Stimulated activated CD4-positive, alpha-beta T cell treated with anti-CD3 and anti-CD28 coated beads, Interleukin-2, amount 100 ng/mL, for 48 hours (primary cell): Measurements from ENCODE around the gene SMARCD2.
"Not testable (repeated sequence)": the region's sequence is repeated elsewhere in the genome, so short reads cannot be mapped to it uniquely, and the experiment has no call there.

Experiments
- DNase-seq, 2 donors: peaks; one replicate each; pipeline ENCODE4 v3.0.0-alpha.2; 2020

SMARCD2 gene

GRCh38 chr17:63848834-63849689, 6.6 kb upstream of the SMARCD2 start:
- DNase-seq = peak; percentile 97 to 98

- no peak for DNase-seq
Observed at GRCh38 chr17:63847525-63848249, 5.2 kb upstream of the SMARCD2 start.

GRCh38 chr17:63845509-63845908, 3.0 kb upstream of the SMARCD2 start:
- DNase-seq = no peak

DNA sequence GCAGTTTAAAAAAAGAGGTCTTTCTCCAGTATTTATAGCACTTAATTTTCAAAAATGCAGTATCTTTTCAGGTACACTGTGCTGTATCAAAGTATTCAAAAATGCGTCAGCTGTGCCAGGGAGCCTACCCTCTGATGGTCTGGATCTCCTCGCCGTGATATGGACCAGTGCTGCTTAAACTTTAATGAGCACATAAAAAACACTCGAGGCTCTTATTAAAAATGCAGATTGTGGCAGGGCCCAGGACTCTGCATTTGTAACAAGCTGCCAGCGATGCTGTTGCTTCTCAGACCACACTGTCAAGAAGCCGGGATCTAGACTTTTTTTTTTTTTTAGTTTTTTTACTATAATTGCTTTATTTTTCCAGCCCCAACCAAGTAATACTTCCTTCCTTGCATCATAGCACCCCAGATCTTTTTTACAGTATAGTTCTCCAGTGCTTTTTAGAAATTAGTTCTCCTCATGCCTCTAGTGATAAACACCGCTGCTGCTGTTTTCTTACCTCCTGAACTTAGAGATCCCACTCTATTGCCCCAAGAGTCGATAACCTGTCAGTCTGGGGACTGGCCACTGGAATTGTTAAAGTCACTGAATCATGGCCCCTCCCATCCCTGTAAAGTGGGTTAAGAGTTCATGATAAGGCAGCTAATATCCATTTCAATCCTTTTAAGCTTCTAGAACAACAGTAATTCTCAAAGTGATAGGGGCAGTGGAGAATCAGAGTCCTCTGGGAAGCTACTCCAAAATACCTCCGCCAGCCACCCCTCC, 1.6 kb upstream of the SMARCD2 start:
- no peak for DNase-seq

DNA sequence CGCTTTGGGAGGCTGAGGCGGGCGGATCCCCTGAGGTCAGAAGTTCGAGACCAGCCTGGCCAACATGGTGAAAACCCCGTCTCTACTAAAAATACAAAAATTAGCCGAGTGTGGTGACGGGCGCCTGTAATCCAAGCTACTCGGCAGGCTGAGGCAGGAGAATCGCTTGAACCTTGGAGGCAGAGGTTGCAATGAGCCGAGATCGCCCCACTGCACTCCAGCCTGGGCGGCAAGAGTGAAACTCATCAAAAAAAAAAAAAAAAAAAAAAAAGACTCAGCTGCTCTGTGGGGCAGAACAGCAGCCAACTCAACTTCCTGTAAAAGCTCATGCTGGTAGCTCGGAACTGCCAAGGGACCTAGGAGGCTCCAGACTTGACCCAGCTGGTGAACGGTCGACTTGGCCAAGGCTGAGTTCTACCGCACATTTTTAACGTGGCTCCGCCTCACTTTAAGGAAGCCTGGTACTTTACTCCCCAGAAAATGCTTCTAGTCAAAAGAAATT, 953 bp upstream of the SMARCD2 start:
- not testable (repeated sequence) for DNase-seq

DNA sequence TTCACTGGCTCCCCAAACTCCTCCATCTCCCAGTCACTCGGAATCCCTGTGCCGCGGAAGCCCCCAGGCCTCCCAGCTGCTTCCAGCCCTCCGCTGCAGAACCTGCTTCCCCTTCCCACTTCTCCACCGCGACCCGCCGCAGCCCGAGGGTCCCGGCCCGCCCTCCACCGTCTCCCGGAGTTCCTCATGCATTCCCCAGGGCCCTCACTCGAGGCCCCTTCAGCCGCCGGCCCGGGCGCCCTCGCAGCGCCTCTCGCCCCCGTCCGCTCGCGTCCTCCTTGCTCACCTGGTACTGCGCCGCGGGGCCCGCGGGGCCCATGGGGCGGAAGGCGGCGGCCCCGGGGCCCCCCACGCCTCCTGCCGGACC, 329 bp downstream of the SMARCD2 start:
- DNase-seq = no peak

- no peak for DNase-seq
Observed at GRCh38 chr17:63841350-63842172, 924 bp downstream of the SMARCD2 start.

DNA sequence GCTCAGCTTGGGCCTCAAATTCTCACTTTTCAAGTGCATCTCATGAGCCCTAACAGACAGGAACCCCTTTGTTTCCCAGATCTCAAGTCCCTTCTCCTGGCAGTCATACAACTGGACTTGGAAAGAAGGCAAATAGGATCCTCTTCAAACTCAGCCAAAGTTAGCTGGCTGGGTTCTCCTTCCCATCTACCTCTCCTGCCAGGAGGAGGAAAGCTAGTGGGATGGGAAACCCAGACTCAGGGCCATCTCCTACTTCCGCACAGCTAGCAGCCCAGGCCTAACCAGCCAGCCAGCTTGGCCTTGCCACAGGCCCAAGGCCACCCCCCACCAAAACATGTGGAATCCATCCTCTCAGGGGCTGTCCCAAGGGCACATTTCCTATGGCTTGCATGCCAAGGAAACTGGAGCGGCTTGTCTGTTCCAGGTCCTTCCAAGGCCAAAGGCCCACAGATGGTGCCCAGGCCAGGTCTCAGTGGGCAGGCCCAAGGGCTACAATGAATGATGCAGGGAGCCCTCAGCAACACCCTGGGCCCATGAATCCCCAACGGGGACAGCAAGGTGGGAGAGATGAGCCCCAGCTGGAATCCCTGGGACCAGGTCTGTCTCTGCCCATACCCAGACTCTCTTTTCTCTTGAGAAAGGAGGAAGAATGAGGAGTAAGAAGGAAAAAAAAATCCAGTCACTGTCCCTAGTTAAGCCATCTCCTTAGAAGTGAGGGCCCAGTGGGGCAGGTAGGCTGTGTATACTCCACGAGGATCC, 1.7 kb downstream of the SMARCD2 start:
- DNase-seq = no peak

GRCh38 chr17:63838631-63839171, 3.8 kb downstream of the SMARCD2 start:
- DNase-seq = no peak

DNA sequence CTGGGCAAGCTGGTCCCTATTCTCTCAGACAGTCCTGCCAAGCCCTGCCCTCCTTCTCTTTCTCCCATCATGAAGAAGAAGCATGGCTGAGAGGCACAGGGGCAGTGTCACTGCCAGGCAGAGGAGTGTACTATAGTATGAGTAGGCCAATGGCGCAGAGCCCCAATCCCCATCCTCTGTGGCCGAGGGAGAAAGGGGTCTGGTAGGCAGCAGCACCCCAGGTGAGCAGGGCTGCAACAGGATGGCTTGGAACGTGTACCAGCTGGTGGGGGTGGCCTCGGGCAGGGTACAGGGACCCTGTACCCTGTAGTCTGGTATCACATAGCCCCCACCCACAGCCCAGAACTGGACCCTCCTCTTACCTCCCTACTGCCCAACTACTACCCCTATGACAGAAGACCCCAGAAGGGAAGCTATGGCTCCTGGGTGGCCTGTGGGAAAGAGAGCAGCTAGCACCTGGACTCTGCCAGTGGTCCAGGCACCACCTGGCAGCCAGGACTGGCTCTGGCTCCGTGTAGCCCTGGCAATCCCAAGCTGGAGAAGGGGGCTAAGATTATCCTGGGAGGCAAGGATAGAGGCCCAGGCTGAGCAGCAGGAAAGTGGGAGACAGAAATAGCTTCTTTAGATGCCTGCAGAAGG, 4.4 kb downstream of the SMARCD2 start:
- no peak for DNase-seq

DNA sequence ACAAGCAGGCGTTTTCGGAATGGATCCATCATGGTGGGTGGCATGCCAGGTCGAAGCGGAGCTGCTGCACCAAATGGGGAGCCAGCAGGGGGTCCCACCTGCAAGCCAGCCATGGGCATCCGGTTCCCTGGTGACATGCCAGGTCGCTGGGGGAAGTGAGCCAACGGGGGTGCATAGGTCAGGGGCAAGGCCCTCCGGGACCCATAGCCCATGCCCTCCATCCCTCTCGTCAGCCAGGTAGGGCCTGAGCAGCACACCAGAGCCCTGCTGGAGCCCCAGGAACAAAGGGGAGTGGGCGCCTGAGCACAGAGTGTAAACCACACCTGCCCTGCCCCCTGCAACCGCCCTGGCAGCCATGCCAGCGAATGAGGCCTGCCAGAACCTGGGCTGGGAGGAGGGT, 5.0 kb downstream of the SMARCD2 start:
- DNase-seq = no peak

DNA sequence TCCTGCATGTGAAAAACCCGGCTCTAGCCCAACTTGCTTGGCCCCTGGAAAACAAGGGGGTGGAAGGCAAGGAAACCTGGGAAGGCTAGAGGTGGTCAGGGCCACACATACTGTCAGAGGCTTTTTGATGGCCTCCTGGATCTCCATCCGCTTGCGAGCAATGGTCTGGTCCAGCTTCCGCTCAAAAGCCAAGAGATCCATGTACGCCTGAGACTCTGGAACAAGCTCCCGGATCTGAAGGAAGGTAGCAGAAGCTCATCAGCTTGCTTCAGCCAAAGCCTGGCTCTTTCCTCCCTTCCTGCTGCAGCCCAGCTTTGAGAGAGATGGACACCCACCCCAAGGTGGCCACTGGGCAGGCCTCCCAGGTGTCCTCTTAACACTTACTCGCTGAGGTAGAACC, 5.7 kb downstream of the SMARCD2 start:
- no peak for DNase-seq

DNA sequence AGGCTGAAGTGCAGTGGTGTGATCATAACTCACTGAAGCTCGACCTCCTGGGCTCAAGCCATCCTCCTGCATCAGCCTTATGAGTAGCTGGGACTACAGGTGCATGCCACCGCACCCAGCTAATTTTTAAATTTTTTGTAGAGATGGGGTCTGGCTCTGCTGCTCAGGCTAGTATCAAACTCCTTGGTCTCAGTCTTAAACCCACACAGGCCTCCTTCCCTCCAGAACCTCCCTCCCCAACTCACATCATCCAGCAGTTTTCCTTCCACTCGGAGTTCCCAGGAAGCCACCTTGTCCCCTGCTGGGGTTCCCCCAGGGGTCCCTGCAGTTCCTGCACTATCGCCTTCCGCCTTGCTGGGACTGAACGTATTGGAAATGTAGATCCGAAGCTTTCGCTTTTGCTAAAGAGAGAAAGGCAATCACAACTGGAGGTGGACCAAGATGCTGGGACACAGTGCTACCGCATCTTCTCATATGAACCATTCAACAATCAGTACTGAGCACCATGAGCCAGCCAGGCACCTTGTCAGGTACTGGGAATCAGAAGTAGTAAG, 7.2 kb downstream of the SMARCD2 start:
- no peak for DNase-seq

DNA sequence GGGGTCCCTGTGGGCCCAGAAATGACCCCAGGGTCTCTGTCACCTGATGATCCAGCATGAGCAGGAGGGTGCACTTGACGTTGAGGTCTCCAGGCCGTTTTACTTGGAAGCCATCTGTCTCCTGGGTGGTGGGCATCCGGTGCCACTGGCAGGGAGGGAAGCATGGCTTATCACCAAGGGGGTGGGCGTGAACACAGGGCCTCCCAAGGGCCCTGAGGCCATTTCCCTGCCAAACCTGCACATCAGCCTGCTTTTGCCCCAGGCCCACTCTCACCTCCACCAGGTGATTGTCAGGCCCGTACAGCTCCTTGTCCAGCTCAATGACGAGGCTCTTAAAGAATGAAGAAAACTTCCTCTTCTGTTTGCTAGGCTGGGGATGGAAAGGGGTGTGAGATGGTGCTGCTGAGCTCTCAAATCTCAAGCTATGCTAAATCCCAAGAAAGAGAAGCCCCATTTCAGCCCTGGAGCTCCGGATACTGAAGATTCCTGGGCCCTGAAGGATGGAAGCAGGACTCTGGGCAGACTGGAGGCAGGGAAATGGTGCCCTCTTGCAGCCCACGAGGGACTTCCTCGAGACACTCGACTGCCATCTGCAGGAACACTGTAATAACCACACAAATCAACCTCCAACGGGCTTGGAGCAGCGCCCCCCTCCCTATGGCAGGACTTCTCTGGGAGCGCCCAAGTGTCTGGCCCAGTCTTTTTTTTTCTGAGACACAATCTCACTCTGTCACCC, 7.9 kb downstream of the SMARCD2 start:
- DNase-seq = peak; percentile 53 to 57

DNA sequence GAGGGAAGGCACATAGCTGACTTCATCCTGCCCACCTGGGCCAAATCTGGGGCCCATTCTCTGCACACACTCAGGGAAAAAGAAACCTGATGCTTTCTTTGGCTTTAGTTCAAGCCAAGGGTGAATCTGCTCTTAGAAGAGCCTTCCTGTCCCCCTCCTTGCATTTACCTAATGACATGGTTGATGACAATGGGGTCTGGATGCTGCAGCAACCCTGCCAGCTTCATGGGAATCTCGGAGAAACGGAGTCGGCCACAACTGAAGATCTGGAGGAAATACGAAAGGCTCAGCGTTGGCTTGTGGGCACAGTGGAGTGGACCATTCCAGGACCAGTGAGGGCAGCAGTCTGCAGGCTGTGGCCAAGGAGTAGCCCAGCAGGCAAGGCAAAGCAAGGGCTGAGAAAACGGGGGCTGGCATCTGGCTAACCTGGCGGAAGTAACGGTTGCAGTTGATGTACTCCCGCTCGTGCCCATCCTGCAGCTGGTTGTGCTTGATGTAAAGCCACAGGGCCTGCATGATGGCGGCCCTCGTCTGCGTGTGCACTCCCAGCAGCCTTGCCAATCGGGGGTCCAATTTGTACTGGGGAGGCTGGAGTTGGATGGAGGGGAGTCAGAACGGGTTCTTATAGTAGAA, 8.6 kb downstream of the SMARCD2 start:
- no peak for DNase-seq

- DNase-seq = no peak
Observed at GRCh38 chr17:63833026-63833740, 9.3 kb downstream of the SMARCD2 start.

GRCh38 chr17:63832455-63832854, 10.0 kb downstream of the SMARCD2 start:
- no peak for DNase-seq

GRCh38 chr17:63832014-63832413, 10.5 kb downstream of the SMARCD2 start:
- no peak for DNase-seq

- DNase-seq = no peak
Observed at GRCh38 chr17:63831505-63831904, 11.0 kb downstream of the SMARCD2 start.
